HL-60 (cell line): ENCODE measurements around the gene C17orf113.

ENCODE experiments used
- DNase-seq, 2 experiments: peaks; one replicate each; pipeline ENCODE4 v3.0.0-alpha.2; 2010 to 2020; ENCODE audit warnings: low read depth in 1 of 2, low spot score in 1 of 2
- H3K27ac ChIP-seq: fragments of 250-450 bp; sonication (Bioruptor Pico); replicated peaks from 2 replicates; pipeline ENCODE4 v1.5.1; 2020; ENCODE audit warnings: mild to moderate bottlenecking, moderate library complexity
- H3K27me3 ChIP-seq: fragments of 250-450 bp; sonication (Bioruptor Pico); 2 replicates; pipeline ENCODE4 v1.5.1; 2021; ENCODE audit warnings: mild to moderate bottlenecking, moderate library complexity; ENCODE audit not compliant: insufficient read depth, poor library complexity, severe bottlenecking
- H3K4me3 ChIP-seq: replicated peaks from 2 replicates; pipeline ENCODE4 v1.5.1; 2011; ENCODE audit warnings: mild to moderate bottlenecking, control low read depth, low read length; ENCODE audit not compliant: insufficient read depth
- CTCF ChIP-seq: IDR thresholded peaks from one replicate; pipeline ENCODE4 v1.5.1; 2011; ENCODE audit warnings: low read length, control low read depth, inconsistent platforms; ENCODE audit not compliant: insufficient read depth
- GABPA ChIP-seq: IDR thresholded peaks from 2 replicates; pipeline ENCODE4 v1.6.1; 2012; ENCODE audit warnings: low read depth
- POLR2AphosphoS5 ChIP-seq: IDR thresholded peaks from 2 replicates; pipeline ENCODE4 v1.6.1; 2012; ENCODE audit warnings: low read depth
- REST ChIP-seq: IDR thresholded peaks from 2 replicates; pipeline ENCODE4 v1.6.1; 2012; ENCODE audit warnings: low read depth; ENCODE audit not compliant: insufficient replicate concordance
- SPI1 ChIP-seq: IDR thresholded peaks from 2 replicates; pipeline ENCODE4 v1.6.1; 2012; ENCODE audit warnings: low read depth, mild to moderate bottlenecking, borderline replicate concordance

Gene C17orf113

GRCh38 chr17:42018339-42018738, 32.1 kb downstream of the C17orf113 start:
- peak overlapping the region; percentile 94 for H3K27ac ChIP-seq
- no peak for DNase-seq
- TF ChIP-seq GABPA (no peak), CTCF (no peak), POLR2AphosphoS5 (no peak), REST (no peak), SPI1 (no peak)
- H3K4me3 ChIP-seq = peak overlapping the region; percentile 88
- H3K27me3 ChIP-seq = no peaks in the 10 kb centered on the region

GRCh38 chr17:42017866-42018200, 32.6 kb downstream of the C17orf113 start:
- Histone ChIP-seq H3K4me3 (peak overlapping the region; percentile 88), H3K27ac (peak overlapping the region; percentile 94), H3K27me3 (no peaks in the 10 kb centered on the region)
- DNase-seq = no peak
- TF ChIP-seq REST = no peak
- no peak for TF ChIP-seq SPI1
- TF ChIP-seq GABPA = no peak; the same call in 1 of the 2 replicates
- no peak for TF ChIP-seq POLR2AphosphoS5
- TF ChIP-seq CTCF = no peak

- DNase-seq = peak; percentile 91 to 93
- H3K27me3 ChIP-seq = no peaks in the 10 kb centered on the region
- peak; percentile 73 for TF ChIP-seq REST
- no peak for TF ChIP-seq CTCF
- TF ChIP-seq SPI1 = no peak
- TF ChIP-seq GABPA = peak; percentile 82
- peak; percentile 91 for TF ChIP-seq POLR2AphosphoS5
- H3K4me3 ChIP-seq = peak within 1 kb of the TSS; percentile 88
- H3K27ac ChIP-seq = peak within 1 kb of the TSS; percentile 94
Observed at GRCh38 chr17:42016941-42017865, 33.2 kb downstream of the C17orf113 start, which contains the start of gene DNAJC7. Gene DNAJC7, minus strand, starts transcription at chr17:42017439. Its CDS starts 23 bp downstream, at chr17:42017416.
